GM19463 (cell line): ENCODE data around the gene BPIFA2.
"Not testable (repeated sequence)": the region's sequence is repeated elsewhere in the genome, so short reads cannot be mapped to it uniquely, and the experiment has no call there.

Experiments used
- ATAC-seq: cut with Tn5 transposase; IDR thresholded peaks from one replicate; pipeline ENCODE4 v1.9.1; 2021; ENCODE audit warnings: mild to moderate bottlenecking, moderate library complexity; ENCODE audit not compliant: unreplicated experiment

Gene BPIFA2

GRCh38 chr20:33167859-33168258 lies at the start of gene BPIFA2:
BPIFA2 (plus strand) TSS chr20:33168159; CDS start chr20:33169146, 987 bp downstream.
- ATAC-seq: no peak

- ATAC-seq: peak; percentile 57
Observed at GRCh38 chr20:33119725-33120720, 47.9 kb upstream of the BPIFA2 start.

- no peak for ATAC-seq
Observed at GRCh38 chr20:33120934-33121333, 47.0 kb upstream of the BPIFA2 start.

- ATAC-seq: not testable (repeated sequence)
Observed at GRCh38 chr20:33122297-33122696, 45.7 kb upstream of the BPIFA2 start.

GRCh38 chr20:33124261-33124660 lies 43.7 kb upstream of the BPIFA2 start:
- no peak for ATAC-seq

- ATAC-seq: no peak
Observed at GRCh38 chr20:33124994-33125393, 43.0 kb upstream of the BPIFA2 start.

- no peak for ATAC-seq
Observed at GRCh38 chr20:33125983-33126382, 42.0 kb upstream of the BPIFA2 start.

GRCh38 chr20:33127422-33128097 lies 40.4 kb upstream of the BPIFA2 start:
- ATAC-seq: no peak

GRCh38 chr20:33130568-33131061 lies 37.3 kb upstream of the BPIFA2 start:
- ATAC-seq: no peak

- ATAC-seq: no peak
Observed at GRCh38 chr20:33131949-33132473, 35.9 kb upstream of the BPIFA2 start.

- ATAC-seq: no peak
Observed at GRCh38 chr20:33132513-33133372, 35.2 kb upstream of the BPIFA2 start.

GRCh38 chr20:33133373-33133941 lies 34.5 kb upstream of the BPIFA2 start:
- no peak for ATAC-seq

- no peak for ATAC-seq
Observed at GRCh38 chr20:33137195-33137594, 30.8 kb upstream of the BPIFA2 start.

GRCh38 chr20:33139467-33139866 lies 28.5 kb upstream of the BPIFA2 start:
- ATAC-seq: no peak

GRCh38 chr20:33145521-33145920 lies 22.4 kb upstream of the BPIFA2 start:
- no peak for ATAC-seq

GRCh38 chr20:33147299-33147698 lies 20.7 kb upstream of the BPIFA2 start:
- ATAC-seq: no peak

GRCh38 chr20:33148040-33148439 lies 19.9 kb upstream of the BPIFA2 start:
- no peak for ATAC-seq

- ATAC-seq: no peak
Observed at GRCh38 chr20:33154252-33154651, 13.7 kb upstream of the BPIFA2 start.

- no peak for ATAC-seq
Observed at GRCh38 chr20:33158637-33159385, 9.1 kb upstream of the BPIFA2 start.
